ENCODE data around the gene UQCC3. TPM values are rescaled to one million over a fixed set of nuclear protein-coding genes. Genes with fewer than 3 reads are reported as not detected.
A peak's percentile ranks its signal among the peaks of the same experiment; 100 is the strongest.

Gene UQCC3
- total RNA-seq, 2 donors from 2014 or later: 2.3 to 7.3 TPM

DNA sequence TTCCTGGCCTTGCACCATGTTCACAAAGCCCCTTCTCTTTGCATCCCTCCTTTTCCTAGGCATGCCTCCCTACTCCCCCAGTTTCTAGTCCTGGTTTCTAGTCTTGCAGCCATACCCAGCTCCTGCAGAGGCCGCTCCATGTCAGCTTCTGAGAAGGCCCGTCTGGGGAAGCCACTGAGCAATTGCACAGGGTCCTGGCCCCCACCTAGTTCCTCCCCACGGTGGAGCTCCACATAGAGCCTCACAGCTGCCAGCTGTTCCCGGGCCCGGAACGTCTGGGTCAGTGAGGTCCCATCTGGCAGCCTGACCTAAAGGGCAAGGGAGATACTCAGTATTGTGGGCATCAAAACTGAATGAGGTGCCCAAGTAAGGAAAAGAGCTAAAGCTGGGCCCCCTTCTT lies 5.2 kb downstream of the UQCC3 start:
- no peaks in the 10 kb centered on the region for H3K9me3 ChIP-seq
- ATAC-seq (ENCODE audit: insufficient number of reproducible peaks, low FRiP score, low read depth): no peak
- peaks cover 16% of the 10 kb centered on the region for H3K36me3 ChIP-seq
- no peak overlapping the region for H3K4me3 ChIP-seq
- H3K27ac ChIP-seq: no peak overlapping the region
- H3K4me1 ChIP-seq (ENCODE audit: control insufficient read depth in 1 of 2, low read depth in 2 of 2): peaks cover 18 to 34% of the 10 kb centered on the region in 2 donors
- TF ChIP-seq, protein P1, sequence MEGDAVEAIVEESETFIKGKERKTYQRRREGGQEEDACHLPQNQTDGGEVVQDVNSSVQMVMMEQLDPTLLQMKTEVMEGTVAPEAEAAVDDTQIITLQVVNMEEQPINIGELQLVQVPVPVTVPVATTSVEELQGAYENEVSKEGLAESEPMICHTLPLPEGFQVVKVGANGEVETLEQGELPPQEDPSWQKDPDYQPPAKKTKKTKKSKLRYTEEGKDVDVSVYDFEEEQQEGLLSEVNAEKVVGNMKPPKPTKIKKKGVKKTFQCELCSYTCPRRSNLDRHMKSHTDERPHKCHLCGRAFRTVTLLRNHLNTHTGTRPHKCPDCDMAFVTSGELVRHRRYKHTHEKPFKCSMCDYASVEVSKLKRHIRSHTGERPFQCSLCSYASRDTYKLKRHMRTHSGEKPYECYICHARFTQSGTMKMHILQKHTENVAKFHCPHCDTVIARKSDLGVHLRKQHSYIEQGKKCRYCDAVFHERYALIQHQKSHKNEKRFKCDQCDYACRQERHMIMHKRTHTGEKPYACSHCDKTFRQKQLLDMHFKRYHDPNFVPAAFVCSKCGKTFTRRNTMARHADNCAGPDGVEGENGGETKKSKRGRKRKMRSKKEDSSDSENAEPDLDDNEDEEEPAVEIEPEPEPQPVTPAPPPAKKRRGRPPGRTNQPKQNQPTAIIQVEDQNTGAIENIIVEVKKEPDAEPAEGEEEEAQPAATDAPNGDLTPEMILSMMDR (IDR thresholded peaks at IDR 0.05): no peak
- H3K27me3 ChIP-seq (replicated peaks; ENCODE audit: insufficient read depth): no peaks in the 10 kb centered on the region
- DNase-seq (ENCODE audit: low spot score): no peak

DNA sequence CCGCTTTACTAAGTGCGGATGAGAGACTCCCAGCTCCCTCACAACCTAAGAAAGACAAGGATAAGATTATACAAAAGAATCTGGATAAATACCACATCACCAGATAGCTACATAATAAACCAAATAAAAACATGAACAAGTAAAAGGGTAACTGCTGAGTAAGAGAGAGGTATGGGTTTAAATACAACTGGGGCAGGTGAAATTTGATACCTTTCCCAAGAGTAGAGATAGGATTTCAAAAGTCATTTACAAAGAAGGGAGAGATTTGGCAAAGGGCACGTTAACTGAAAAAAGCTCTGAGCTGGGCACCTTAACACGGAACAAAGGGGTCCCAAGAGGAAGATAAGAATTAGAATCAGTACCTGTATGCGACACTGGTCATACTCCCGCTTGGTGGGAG lies 5.7 kb downstream of the UQCC3 start:
- Histone ChIP-seq H3K9me3 (no peaks in the 10 kb centered on the region), H3K27ac (no peak overlapping the region), H3K36me3 (peaks cover 16% of the 10 kb centered on the region), H3K27me3 (replicated peaks; ENCODE audit: insufficient read depth) (no peaks in the 10 kb centered on the region), H3K4me3 (no peak overlapping the region), H3K4me1 (ENCODE audit: control insufficient read depth in 1 of 2, low read depth in 2 of 2) (peaks cover 18 to 34% of the 10 kb centered on the region in 2 donors)
- TF ChIP-seq, protein P1 (IDR thresholded peaks at IDR 0.05): no peak
- no peak for DNase-seq (ENCODE audit: low spot score)
- ATAC-seq (ENCODE audit: insufficient number of reproducible peaks, low FRiP score, low read depth): no peak

- ATAC-seq (ENCODE audit: insufficient number of reproducible peaks, low FRiP score, low read depth) (no peak), DNase-seq (ENCODE audit: low spot score) (no peak)
- Histone ChIP-seq H3K9me3 (no peaks in the 10 kb centered on the region), H3K4me3 (peak overlapping the region; percentile 100), H3K4me1 (ENCODE audit: control insufficient read depth in 1 of 2, low read depth in 2 of 2) (peaks cover 15 to 31% of the 10 kb centered on the region in 2 donors), H3K27me3 (replicated peaks; ENCODE audit: insufficient read depth) (no peaks in the 10 kb centered on the region), H3K27ac (peak overlapping the region; percentile 93 to 97), H3K36me3 (peaks cover 16% of the 10 kb centered on the region)
- TF ChIP-seq, protein P1 (IDR thresholded peaks at IDR 0.05): no peak
Observed at GRCh38 chr11:62677714-62678113, 6.2 kb downstream of the UQCC3 start.

- ATAC-seq (ENCODE audit: insufficient number of reproducible peaks, low FRiP score, low read depth) (no peak), DNase-seq (ENCODE audit: low spot score) (no peak)
- Histone ChIP-seq H3K27ac (peak overlapping the region; percentile 93 to 97), H3K36me3 (peaks cover 16% of the 10 kb centered on the region), H3K4me3 (peak overlapping the region; percentile 100), H3K4me1 (ENCODE audit: control insufficient read depth in 1 of 2, low read depth in 2 of 2) (peaks cover 11 to 25% of the 10 kb centered on the region in 2 donors), H3K27me3 (replicated peaks; ENCODE audit: insufficient read depth) (no peaks in the 10 kb centered on the region), H3K9me3 (no peaks in the 10 kb centered on the region)
- TF ChIP-seq, protein P1 (IDR thresholded peaks at IDR 0.05): no peak
Observed at GRCh38 chr11:62678433-62678769, 6.9 kb downstream of the UQCC3 start.

DNA sequence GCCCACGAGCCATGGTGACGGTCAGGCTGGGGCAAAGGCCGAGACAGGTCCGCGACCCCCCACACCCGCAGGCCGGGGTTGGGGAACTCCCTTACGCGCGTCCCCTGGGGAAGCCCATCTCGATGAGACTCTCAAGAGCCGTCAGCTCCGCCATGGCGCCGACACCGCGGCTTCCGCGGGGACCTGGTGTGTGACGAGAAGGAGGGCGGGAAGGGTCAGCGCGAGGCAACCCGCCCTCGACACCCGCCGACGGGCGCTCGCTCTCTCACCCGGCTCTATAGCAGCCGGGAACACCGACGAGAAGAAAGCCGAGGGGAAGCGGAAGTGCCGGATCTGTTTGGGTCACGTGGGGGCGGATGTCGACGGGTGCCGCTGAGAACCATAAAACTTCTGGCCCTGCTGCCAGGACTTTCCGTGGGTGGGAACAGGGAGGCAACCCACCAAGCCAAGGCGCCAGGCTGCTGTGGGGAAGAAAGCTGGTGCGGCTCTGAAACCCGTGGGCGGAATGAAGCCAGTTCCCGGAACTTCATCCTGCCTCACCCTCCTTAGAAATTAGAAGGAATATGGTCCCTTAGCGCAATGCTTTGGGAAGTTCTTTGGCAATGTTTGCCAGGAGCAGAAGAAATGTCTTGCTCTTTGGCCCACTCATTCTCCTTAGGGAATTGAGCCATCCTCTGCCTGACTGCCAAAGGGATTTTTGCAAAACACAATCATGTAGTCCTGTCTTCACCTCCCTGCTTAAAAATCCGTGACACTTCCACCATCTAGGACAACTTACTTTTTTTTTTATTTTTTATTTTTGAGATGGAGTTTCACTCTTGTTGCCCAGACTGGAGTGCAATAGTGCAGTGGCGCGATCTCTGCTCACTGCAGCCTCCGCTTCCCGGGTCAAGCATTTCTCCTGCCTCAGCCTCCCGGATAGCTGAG lies 7.6 kb downstream of the UQCC3 start, which contains the start of gene UBXN1:
TSS of gene UBXN1 (minus strand) at position 304 of the 927 bp plus-strand sequence. CDS start at position 154, 150 bp downstream.
- DNase-seq (ENCODE audit: low spot score) (peak; percentile 87), ATAC-seq (ENCODE audit: insufficient number of reproducible peaks, low FRiP score, low read depth) (peak; percentile 82)
- TF ChIP-seq, protein P1 (IDR thresholded peaks at IDR 0.05): no peak
- Histone ChIP-seq H3K27ac (peak within 1 kb of the TSS; percentile 93 to 97), H3K9me3 (no peaks in the 10 kb centered on the region), H3K36me3 (peaks cover 16% of the 10 kb centered on the region), H3K4me1 (ENCODE audit: control insufficient read depth in 1 of 2, low read depth in 2 of 2) (peaks cover 11 to 23% of the 10 kb centered on the region in 2 donors), H3K27me3 (replicated peaks; ENCODE audit: insufficient read depth) (no peaks in the 10 kb centered on the region), H3K4me3 (peak within 1 kb of the TSS; percentile 100)
